Fibroblast of skin of abdomen (primary cell): ENCODE results near the gene PIGN.
A peak's percentile ranks its signal among the peaks of the same experiment; 100 is the strongest.

ENCODE experiments used
- DNase-seq: peaks from one replicate; pipeline ENCODE4 v3.0.0-alpha.2; 2013

The PIGN gene

GRCh38 chr18:62107881-62108280, 79.0 kb downstream of the PIGN start:
- no peak for DNase-seq

DNA sequence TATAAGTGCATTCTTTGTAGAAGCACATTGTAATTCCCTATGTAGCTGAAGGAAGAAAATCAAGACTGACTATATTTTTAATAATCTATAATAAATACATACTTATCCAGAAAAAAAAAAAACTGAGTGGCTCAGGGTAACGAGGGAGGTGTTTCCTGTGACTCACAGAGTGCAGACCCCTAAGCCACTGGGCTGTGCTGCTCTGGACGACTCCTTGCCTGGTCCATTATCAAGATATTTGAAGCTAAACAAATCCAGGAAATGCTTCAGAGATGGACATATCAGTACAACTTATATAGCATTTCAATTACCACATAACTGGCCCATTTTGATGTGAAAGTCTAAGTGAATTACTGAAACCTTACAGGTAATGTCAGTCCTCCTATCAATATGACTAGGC, 80.6 kb downstream of the PIGN start:
- no peak for DNase-seq

DNA sequence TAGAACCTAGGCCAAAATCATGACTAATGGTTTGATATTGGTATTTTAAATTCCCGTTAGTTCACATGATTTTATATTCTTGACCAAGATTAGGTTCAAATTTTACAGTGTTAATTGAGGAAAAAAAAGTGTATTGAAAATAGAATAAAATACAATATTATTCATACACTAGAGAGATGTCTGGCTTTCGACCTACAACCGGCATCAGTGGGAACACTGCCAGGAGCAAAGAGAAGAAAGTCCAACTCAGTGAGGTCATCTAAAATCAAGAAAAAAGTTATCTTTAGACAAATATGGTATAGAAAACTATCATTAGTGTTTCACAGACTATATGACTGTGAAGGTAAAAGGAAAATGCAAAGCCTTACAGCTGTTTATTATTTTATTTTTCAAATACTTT, 81.5 kb downstream of the PIGN start:
- DNase-seq, result peak; percentile 52

DNA sequence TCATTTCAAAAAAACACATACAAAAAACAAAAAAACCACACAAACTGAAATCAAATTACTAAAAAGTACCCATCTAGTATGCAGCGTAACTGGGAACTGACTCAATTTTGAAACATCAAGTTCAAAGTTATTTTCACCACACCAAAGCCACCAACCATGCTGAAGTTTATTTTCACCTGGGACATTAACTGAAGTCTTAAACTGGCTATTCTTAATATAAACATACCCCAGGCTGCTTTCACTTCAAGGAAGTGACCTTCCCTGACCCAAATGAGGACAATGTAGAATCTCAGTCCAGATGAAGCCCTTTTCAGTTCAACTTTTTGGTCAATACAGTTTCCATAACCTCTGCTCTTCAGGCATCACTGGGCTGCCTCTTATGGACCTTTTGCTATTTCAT, 84.6 kb downstream of the PIGN start:
- no peak for DNase-seq

GRCh38 chr18:62101321-62101721, 85.5 kb downstream of the PIGN start:
- DNase-seq, result peak; percentile 72

GRCh38 chr18:62098960-62099359, 87.9 kb downstream of the PIGN start:
- DNase-seq, result no peak

DNA sequence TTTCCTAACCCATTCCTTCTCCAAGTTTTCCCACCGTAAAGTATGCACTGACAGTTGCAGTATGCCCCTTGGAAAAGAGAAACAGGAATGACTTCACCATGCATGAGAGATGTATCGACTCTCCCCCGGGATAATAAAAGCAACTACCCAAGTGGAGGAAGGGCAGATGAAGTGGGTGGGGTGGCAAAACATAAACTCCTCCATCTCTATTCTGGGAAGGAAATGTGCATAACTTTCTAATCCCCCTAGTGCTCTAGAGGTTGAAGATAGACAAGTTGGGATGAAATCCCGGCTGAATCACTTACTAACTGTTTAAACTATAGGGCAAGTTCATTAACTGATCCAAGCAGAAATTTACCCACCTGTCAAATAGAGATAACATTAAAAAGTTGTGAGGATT, 89.2 kb downstream of the PIGN start:
- no peak for DNase-seq

- DNase-seq, result no peak
These were observed 95.3 kb downstream of the PIGN start for GRCh38 chr18:62091487-62092120.

- no peak for DNase-seq
These were observed 97.7 kb downstream of the PIGN start for GRCh38 chr18:62089174-62089573.

DNA sequence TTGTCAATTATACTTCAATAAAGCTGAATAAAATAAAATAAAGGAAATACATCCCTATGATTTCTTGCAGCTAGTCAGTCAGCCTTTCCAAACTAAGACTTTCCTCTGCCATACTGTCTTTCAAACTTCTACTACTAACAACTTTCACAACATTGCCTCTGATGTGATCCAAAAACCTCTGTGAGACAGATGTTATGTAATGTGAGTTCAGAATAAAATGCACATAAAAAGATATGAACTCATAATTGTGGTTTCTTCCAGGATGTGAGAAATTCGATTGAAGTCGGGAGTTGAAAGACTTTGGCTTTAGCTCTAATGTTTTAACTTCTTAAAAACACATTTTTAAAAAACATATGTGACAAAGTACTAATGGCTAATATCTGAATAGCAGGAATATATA, 98.7 kb downstream of the PIGN start:
- peak; percentile 15 for DNase-seq

DNA sequence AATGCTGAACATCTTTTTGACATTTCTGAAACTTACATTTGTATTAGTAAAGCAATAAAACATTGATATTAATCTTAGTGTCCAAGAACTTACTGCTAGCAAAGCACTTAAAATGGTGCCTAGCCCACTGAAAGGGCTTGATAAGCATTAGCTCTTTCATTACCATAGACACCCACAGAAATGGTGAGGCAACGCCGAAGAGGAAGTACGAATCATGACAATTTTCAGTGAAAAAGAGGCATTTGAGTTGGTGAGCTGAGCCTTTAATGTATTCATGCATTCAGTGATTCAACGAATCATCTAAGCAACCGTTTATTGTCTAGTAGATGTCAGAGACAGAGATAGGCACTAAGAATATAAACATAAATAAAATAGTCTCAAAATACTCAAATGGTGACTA, 101.1 kb downstream of the PIGN start:
- DNase-seq, result no peak

DNA sequence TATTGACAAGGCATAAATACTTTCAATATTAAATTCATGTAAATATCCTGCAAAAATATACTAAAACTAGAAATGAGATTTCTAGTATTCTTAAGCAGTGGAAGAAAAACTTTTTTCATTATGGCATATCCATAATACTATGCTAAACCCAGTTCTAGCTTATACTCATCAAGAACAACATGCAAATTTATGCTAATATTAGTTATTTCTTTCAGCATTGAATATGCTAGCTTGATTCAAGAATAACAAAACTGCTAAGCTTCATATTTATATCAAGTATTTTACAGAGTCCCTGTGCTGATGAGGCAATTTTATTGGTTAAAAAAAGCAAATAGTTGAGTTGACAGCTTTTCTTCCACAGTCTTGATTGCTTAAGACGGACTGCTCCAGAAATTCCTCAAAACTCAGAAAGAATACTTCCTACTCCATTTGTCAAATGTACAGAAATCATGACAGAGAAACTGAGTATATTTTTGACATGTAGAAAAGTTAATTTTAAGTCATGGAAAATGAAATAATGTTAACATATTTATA, 105.0 kb downstream of the PIGN start:
- DNase-seq, result no peak

DNA sequence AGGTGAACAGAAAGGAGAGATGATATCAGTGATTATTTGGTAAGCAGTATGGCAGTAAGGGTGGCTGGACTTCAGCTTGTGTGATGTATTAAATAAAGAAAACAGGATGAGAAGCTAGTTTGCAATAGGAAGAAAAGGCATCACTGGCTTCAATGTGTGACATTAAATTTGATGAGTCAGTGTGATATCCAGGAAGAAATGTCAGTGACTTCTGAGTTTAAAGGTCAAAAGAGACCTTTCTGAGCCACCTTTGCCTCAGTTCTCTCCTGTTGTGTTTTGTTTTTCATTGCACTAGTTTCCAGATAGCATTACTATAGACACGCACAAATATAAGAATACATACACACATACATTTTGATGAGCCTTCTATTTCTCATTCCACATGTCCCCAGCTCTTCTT, 105.6 kb downstream of the PIGN start:
- DNase-seq, result no peak

DNA sequence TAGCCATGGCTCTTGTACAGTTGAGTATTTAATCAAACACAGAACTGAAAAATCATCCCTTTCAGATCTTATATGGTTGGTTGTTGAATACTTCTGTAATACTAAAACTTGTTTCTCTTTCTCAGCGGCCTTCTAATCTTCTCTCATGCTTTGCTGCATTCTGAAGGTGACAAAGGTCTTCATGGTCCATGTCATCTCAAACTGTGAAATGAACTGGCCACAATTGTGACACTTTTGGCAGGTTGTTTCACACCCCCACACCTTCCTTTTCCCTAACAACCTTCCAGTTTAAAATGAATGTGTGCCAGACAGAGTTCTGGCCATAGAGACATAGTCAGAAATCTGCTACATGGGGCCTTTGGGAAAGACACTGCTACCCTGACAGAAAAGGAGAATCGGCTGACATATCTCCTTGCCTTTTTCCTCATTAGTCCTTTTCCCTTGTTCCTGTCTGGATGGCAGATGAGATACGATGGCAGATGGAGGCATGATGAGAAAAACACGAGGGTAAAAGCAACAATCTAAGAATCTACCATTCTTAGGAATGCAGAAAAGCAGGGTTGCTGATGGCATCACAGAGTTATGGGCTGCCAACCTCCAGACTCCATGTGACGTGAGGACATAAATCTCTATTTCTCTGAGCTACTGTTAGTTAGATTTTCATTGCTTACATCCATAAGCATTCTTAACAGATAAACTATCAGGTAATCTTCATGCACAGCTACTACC, 106.5 kb downstream of the PIGN start:
- no peak for DNase-seq

GRCh38 chr18:62073461-62074281, 113.2 kb downstream of the PIGN start:
- DNase-seq, result no peak

DNA sequence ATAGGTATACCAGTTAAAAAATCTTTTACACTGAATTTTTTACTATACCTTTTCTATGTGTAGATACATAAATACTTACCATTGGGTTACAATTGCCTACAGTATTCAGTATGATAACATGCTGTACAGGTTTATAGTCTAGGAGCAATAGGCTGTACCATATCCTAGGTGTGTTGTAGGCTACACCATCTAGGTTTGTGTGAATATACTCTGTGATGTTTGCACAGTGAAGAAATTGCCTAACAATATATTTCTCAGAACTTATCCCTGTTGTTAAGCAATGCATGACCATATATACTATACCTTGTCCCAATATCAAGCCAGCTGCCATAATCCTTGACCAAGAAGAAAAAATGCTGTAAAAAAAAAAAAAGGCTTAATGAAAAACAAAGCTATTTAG, 114.5 kb downstream of the PIGN start:
- DNase-seq, result no peak

- DNase-seq, result peak; percentile 13
These were observed 115.8 kb downstream of the PIGN start for GRCh38 chr18:62071071-62071470.

DNA sequence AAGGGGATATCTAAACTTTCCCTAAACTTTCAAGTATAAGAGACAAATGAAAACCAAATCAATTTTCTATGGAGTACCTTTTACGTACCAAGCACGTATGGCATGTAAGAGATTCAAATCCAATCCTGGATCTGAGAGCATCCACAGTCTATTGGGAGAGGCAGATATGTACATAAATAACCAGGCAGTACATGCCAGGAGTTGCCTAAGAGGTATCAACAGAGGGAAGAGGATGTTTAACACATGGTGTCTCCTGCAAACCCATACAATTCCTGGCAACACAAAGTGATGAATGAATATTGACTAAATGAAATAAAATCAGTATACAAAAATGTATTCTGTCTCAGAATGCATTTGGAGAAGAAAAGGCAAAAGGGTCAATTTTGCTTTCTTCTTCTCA, 116.6 kb downstream of the PIGN start:
- DNase-seq, result peak; percentile 32

DNA sequence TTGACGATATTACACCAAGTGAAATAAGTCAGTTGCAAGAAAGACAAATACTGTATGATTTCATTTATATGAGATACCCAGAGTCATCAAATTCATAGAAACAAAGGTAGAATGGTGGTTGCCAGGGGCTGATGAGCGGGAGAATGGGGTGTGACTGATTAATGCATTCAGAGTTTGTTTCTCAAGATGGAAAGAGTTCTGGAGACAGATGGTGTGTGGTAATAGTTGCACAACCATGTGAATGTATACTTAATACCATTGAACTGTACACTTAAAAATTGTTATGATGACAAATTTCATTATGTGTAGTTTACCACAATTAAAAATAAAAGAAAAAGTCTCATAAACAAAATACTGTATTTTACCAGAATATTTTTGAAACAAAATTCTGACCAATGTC, 117.3 kb downstream of the PIGN start:
- DNase-seq, result peak; percentile 28

DNA sequence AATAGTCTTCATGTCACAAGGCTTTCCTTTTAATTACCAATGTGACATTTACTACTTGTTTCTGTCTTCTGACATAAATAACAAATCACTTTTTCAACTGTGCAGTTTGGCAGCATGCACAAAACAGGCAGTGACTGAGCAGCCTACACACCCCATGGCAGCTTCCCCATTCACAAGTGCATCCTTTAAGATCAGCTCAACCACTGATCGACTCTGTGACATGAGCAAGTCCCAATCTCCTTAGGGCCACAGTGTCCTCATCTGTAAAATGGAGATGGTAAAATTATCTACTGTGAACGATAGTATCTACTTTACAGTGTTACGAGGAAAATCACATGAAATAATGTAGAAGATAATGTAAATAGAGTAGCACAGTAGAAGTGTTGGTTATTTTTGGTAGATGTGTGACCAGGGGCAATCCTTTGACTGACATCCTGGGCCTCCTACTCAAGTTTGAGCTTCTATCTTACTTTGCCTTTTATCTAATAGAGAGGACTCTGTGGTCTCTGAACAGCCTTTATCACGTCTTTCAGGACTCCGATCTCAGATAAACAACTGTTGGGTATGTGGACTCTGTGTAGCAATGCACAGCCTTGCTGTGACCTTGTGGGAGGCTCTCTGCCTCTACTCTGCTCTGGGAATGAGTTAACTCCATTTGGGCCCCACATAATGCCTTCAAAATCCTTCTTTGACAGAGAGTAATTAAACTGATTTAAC, 120.6 kb downstream of the PIGN start:
- DNase-seq, result no peak

- no peak for DNase-seq
These were observed 122.5 kb downstream of the PIGN start for GRCh38 chr18:62064361-62064760.

- no peak for DNase-seq
These were observed 124.9 kb downstream of the PIGN start for GRCh38 chr18:62061821-62062478.
